Mesendoderm (in vitro differentiated cells): Measurements from ENCODE around the gene INSYN2B.
A peak's percentile ranks its signal among the peaks of the same experiment; 100 is the strongest.

Experiments used
- DNase-seq: peaks from one replicate; pipeline ENCODE4 v3.0.0; 2013
- H2AK5ac ChIP-seq: 2 replicates; pipeline ENCODE4 v1.6.1; 2013; ENCODE audit warnings: low read length, inconsistent platforms
- H2BK120ac ChIP-seq: 2 replicates; pipeline ENCODE4 v1.6.1; 2013; ENCODE audit warnings: low read depth, mild to moderate bottlenecking, low read length, moderate library complexity, mixed read lengths
- H2BK15ac ChIP-seq: replicated peaks from 2 replicates; pipeline ENCODE4 v1.6.1; 2013; ENCODE audit warnings: low read depth, mild to moderate bottlenecking, moderate library complexity
- H2BK5ac ChIP-seq: 2 replicates; pipeline ENCODE4 v1.6.1; 2013; ENCODE audit warnings: low read length, inconsistent platforms
- H3K18ac ChIP-seq: 2 replicates; pipeline ENCODE4 v1.6.1; 2013; ENCODE audit warnings: mild to moderate bottlenecking, low read length, mixed read lengths
- H3K23ac ChIP-seq: one replicate; pipeline ENCODE4 v1.6.1; 2013; ENCODE audit warnings: low read length
- H3K27ac ChIP-seq: 2 replicates; pipeline ENCODE4 v1.5.1; 2013; ENCODE audit warnings: low read depth, mild to moderate bottlenecking, inconsistent platforms, low read length, moderate library complexity
- H3K27me3 ChIP-seq: 2 replicates; pipeline ENCODE4 v1.6.1; 2013; ENCODE audit warnings: low read length, control low read depth, mild to moderate bottlenecking, inconsistent platforms; ENCODE audit not compliant: insufficient read depth, poor library complexity
- H3K36me3 ChIP-seq: 2 replicates; pipeline ENCODE4 v1.6.1; 2013; ENCODE audit warnings: low read length, inconsistent platforms; ENCODE audit not compliant: control insufficient read depth, insufficient read depth
- H3K4ac ChIP-seq: one replicate; pipeline ENCODE4 v1.6.1; 2013; ENCODE audit warnings: low read depth, mild to moderate bottlenecking, low read length, moderate library complexity
- H3K4me1 ChIP-seq: 2 replicates; pipeline ENCODE4 v1.6.1; 2013; ENCODE audit warnings: low read depth, low read length, inconsistent platforms; ENCODE audit not compliant: control insufficient read depth
- H3K4me2 ChIP-seq: 2 replicates; pipeline ENCODE4 v1.6.1; 2013; ENCODE audit warnings: low read length
- H3K4me3 ChIP-seq: 2 replicates; pipeline ENCODE4 v1.5.1; 2013; ENCODE audit warnings: mild to moderate bottlenecking, low read length
- H3K56ac ChIP-seq: one replicate; pipeline ENCODE4 v1.6.1; 2013; ENCODE audit warnings: low read length
- H3K79me1 ChIP-seq: 2 replicates; pipeline ENCODE4 v1.6.1; 2013; ENCODE audit warnings: low read length, inconsistent platforms
- H3K79me2 ChIP-seq: 2 replicates; pipeline ENCODE4 v1.6.1; 2013; ENCODE audit warnings: mild to moderate bottlenecking, low read length; ENCODE audit not compliant: control insufficient read depth, insufficient read depth
- H3K9ac ChIP-seq: 2 replicates; pipeline ENCODE4 v1.6.1; 2013; ENCODE audit warnings: low read length, inconsistent platforms
- H4K5ac ChIP-seq: one replicate; pipeline ENCODE4 v1.6.1; 2013; ENCODE audit warnings: low read length
- H4K8ac ChIP-seq: one replicate; pipeline ENCODE4 v1.6.1; 2013; ENCODE audit warnings: low read depth, mild to moderate bottlenecking, control low read depth, low read length, moderate library complexity
- WGBS: extraction: QIAGEN DNeasy Blood & Tissue Kit; methylation state at CpG from one replicate; pipeline ENCODE4 v1.1.7; 2013; ENCODE audit warnings: low lambda C conversion rate, missing lambda C conversion rate; ENCODE audit not compliant: insufficient coverage; ENCODE audit errors: extremely low coverage; 5-methylcytosine and 5-hydroxymethylcytosine counted together

The INSYN2B gene

GRCh38 chr5:169945831-169946261, 34.4 kb downstream of the INSYN2B start:
- no peaks in the 10 kb centered on the region for H3K79me2 ChIP-seq
- H2AK5ac ChIP-seq: no peak overlapping the region
- H2BK15ac ChIP-seq: no peak overlapping the region
- H2BK5ac ChIP-seq: no peak overlapping the region
- H3K79me1 ChIP-seq: no peaks in the 10 kb centered on the region
- peaks cover 4% of the 10 kb centered on the region for H3K4me1 ChIP-seq
- H3K36me3 ChIP-seq: no peaks in the 10 kb centered on the region
- peak; percentile 52 for DNase-seq
- no peak overlapping the region for H3K56ac ChIP-seq
- H4K8ac ChIP-seq: no peak overlapping the region
- H3K4me2 ChIP-seq: no peak overlapping the region
- WGBS: no CpG with 5 or more reads among the region's 3 CpGs
- H3K4me3 ChIP-seq: no peak overlapping the region
- H3K23ac ChIP-seq: no peak overlapping the region
- H3K27me3 ChIP-seq: no peaks in the 10 kb centered on the region
- H4K5ac ChIP-seq: no peak overlapping the region
- no peak overlapping the region for H3K27ac ChIP-seq
- H3K9ac ChIP-seq: no peak overlapping the region
- H3K4ac ChIP-seq: no peak overlapping the region
- H2BK120ac ChIP-seq: no peak overlapping the region
- no peak overlapping the region for H3K18ac ChIP-seq

- Histone ChIP-seq H3K4me2 (no peak overlapping the region), H4K8ac (no peak overlapping the region), H3K4ac (no peak overlapping the region), H3K23ac (no peak overlapping the region), H3K27ac (no peak overlapping the region), H3K4me3 (no peak overlapping the region), H2AK5ac (no peak overlapping the region), H3K79me2 (no peaks in the 10 kb centered on the region), H2BK120ac (no peak overlapping the region), H3K4me1 (peaks cover 4% of the 10 kb centered on the region), H3K27me3 (no peaks in the 10 kb centered on the region), H3K18ac (no peak overlapping the region), H3K36me3 (no peaks in the 10 kb centered on the region), H3K56ac (no peak overlapping the region), H2BK15ac (no peak overlapping the region), H2BK5ac (no peak overlapping the region), H4K5ac (no peak overlapping the region), H3K9ac (no peak overlapping the region), H3K79me1 (no peaks in the 10 kb centered on the region)
- peak; percentile 28 for DNase-seq
- no CpG with 5 or more reads among the region's 8 CpGs for WGBS
These were observed 35.2 kb downstream of the INSYN2B start for GRCh38 chr5:169944922-169945680.

- Histone ChIP-seq H2BK5ac (no peak overlapping the region), H3K4me1 (peaks cover 4% of the 10 kb centered on the region), H3K27ac (no peak overlapping the region), H3K23ac (no peak overlapping the region), H3K79me1 (no peaks in the 10 kb centered on the region), H3K36me3 (no peaks in the 10 kb centered on the region), H3K56ac (peak overlapping the region; percentile 6), H3K4me3 (no peak overlapping the region), H3K18ac (no peak overlapping the region), H2BK15ac (no peak overlapping the region), H4K8ac (no peak overlapping the region), H3K79me2 (no peaks in the 10 kb centered on the region), H2AK5ac (no peak overlapping the region), H3K27me3 (no peaks in the 10 kb centered on the region), H3K4ac (no peak overlapping the region), H3K4me2 (no peak overlapping the region), H4K5ac (no peak overlapping the region), H3K9ac (no peak overlapping the region), H2BK120ac (no peak overlapping the region)
- no peak for DNase-seq
- WGBS: no CpG with 5 or more reads among the region's 6 CpGs
These were observed 36.2 kb downstream of the INSYN2B start for GRCh38 chr5:169944115-169944514.

- H3K4me3 ChIP-seq: no peak overlapping the region
- WGBS: no CpG with 5 or more reads among the region's 4 CpGs
- H2BK5ac ChIP-seq: no peak overlapping the region
- H3K56ac ChIP-seq: no peak overlapping the region
- H3K23ac ChIP-seq: no peak overlapping the region
- H3K79me2 ChIP-seq: no peaks in the 10 kb centered on the region
- H3K18ac ChIP-seq: no peak overlapping the region
- no peaks in the 10 kb centered on the region for H3K36me3 ChIP-seq
- H3K4me1 ChIP-seq: peaks cover 4% of the 10 kb centered on the region
- H2AK5ac ChIP-seq: no peak overlapping the region
- H3K79me1 ChIP-seq: no peaks in the 10 kb centered on the region
- H3K4ac ChIP-seq: no peak overlapping the region
- H3K9ac ChIP-seq: no peak overlapping the region
- no peak overlapping the region for H4K8ac ChIP-seq
- H2BK15ac ChIP-seq: no peak overlapping the region
- no peak overlapping the region for H3K27ac ChIP-seq
- no peaks in the 10 kb centered on the region for H3K27me3 ChIP-seq
- H4K5ac ChIP-seq: no peak overlapping the region
- no peak overlapping the region for H3K4me2 ChIP-seq
- no peak overlapping the region for H2BK120ac ChIP-seq
- no peak for DNase-seq
These were observed 37.3 kb downstream of the INSYN2B start for GRCh38 chr5:169943026-169943425.

- Histone ChIP-seq H4K5ac (no peak overlapping the region), H3K36me3 (no peaks in the 10 kb centered on the region), H3K27ac (no peak overlapping the region), H3K9ac (no peak overlapping the region), H2BK120ac (no peak overlapping the region), H2BK15ac (no peak overlapping the region), H4K8ac (no peak overlapping the region), H3K4ac (no peak overlapping the region), H2AK5ac (no peak overlapping the region), H3K79me2 (no peaks in the 10 kb centered on the region), H3K4me1 (peaks cover 4% of the 10 kb centered on the region), H2BK5ac (no peak overlapping the region), H3K79me1 (no peaks in the 10 kb centered on the region), H3K4me2 (no peak overlapping the region), H3K4me3 (no peak overlapping the region), H3K27me3 (no peaks in the 10 kb centered on the region), H3K23ac (no peak overlapping the region), H3K56ac (no peak overlapping the region), H3K18ac (no peak overlapping the region)
- no CpG with 5 or more reads among the region's 1 CpG for WGBS
- no peak for DNase-seq
These were observed 38.1 kb downstream of the INSYN2B start for GRCh38 chr5:169942181-169942580.

- Histone ChIP-seq H3K18ac (no peak overlapping the region), H2BK15ac (no peak overlapping the region), H2BK120ac (no peak overlapping the region), H3K36me3 (no peaks in the 10 kb centered on the region), H3K4ac (no peak overlapping the region), H3K9ac (no peak overlapping the region), H3K27me3 (no peaks in the 10 kb centered on the region), H4K5ac (no peak overlapping the region), H3K23ac (no peak overlapping the region), H4K8ac (no peak overlapping the region), H3K79me2 (no peaks in the 10 kb centered on the region), H3K79me1 (no peaks in the 10 kb centered on the region), H3K4me2 (no peak overlapping the region), H3K56ac (no peak overlapping the region), H2AK5ac (no peak overlapping the region), H3K4me3 (no peak overlapping the region), H2BK5ac (no peak overlapping the region), H3K27ac (no peak overlapping the region), H3K4me1 (peaks cover 4% of the 10 kb centered on the region)
- no peak for DNase-seq
- WGBS: no CpG with 5 or more reads among the region's 7 CpGs
These were observed 38.8 kb downstream of the INSYN2B start for GRCh38 chr5:169941542-169941941.
